ENCODE measurements around the gene MRPL51.

GRCh38 chr12:6478416-6478815 is 14.6 kb downstream of the MRPL51 start:
- no peak for TF ChIP-seq CTCF (conservative IDR thresholded peaks at IDR 0.05; ENCODE audit: low read depth in 2 of 2)
- no peak for TF ChIP-seq POLR2AphosphoS5 (IDR thresholded peaks at IDR 0.05; ENCODE audit: low read depth)
- TF ChIP-seq JUNB (IDR thresholded peaks at IDR 0.05; ENCODE audit: unreplicated experiment) = no peak
- no peak for TF ChIP-seq EZH2 (IDR thresholded peaks at IDR 0.05; ENCODE audit: low read depth, unreplicated experiment)
- no peak for TF ChIP-seq REST (IDR thresholded peaks at IDR 0.05; ENCODE audit: unreplicated experiment)
- TF ChIP-seq ZNF331 (CRISPR knock-in tag; IDR thresholded peaks at IDR 0.05; ENCODE audit: low read depth) = no peak
- TF ChIP-seq ETS1 (IDR thresholded peaks at IDR 0.05) = no peak
- TF ChIP-seq EZH2phosphoT487 (IDR thresholded peaks at IDR 0.05; ENCODE audit: unreplicated experiment) = no peak
- TF ChIP-seq NANOG (IDR thresholded peaks at IDR 0.05; ENCODE audit: borderline replicate concordance) = no peak
- no peak for TF ChIP-seq STAT1 (IDR thresholded peaks at IDR 0.05; ENCODE audit: unreplicated experiment)
- TF ChIP-seq CREB1 (CRISPR knock-in tag; IDR thresholded peaks at IDR 0.05; ENCODE audit: low read depth) = no peak
